A673 (cell line): Measurements from ENCODE around the gene AHRR.

Experiments used
- EZH2 ChIP-seq: fragments of 200-600 bp; sonication (generic); IDR thresholded peaks from 2 replicates; pipeline ENCODE4 v1.6.1; 2017; ENCODE audit warnings: borderline replicate concordance, low read depth, mild to moderate bottlenecking, mixed read lengths, antibody characterized with exemption, low read length; ENCODE audit not compliant: poor library complexity, severe bottlenecking
- TF ChIP-seq, protein P1 (sequence below): fragments of 300-800, 200-600 bp; sonication (generic); conservative IDR thresholded peaks from 2 replicates; pipeline ENCODE4 v1.5.1; 2017; ENCODE audit warnings: low read depth, mild to moderate bottlenecking, antibody characterized with exemption, low read length, moderate library complexity, mixed read lengths

DNA sequence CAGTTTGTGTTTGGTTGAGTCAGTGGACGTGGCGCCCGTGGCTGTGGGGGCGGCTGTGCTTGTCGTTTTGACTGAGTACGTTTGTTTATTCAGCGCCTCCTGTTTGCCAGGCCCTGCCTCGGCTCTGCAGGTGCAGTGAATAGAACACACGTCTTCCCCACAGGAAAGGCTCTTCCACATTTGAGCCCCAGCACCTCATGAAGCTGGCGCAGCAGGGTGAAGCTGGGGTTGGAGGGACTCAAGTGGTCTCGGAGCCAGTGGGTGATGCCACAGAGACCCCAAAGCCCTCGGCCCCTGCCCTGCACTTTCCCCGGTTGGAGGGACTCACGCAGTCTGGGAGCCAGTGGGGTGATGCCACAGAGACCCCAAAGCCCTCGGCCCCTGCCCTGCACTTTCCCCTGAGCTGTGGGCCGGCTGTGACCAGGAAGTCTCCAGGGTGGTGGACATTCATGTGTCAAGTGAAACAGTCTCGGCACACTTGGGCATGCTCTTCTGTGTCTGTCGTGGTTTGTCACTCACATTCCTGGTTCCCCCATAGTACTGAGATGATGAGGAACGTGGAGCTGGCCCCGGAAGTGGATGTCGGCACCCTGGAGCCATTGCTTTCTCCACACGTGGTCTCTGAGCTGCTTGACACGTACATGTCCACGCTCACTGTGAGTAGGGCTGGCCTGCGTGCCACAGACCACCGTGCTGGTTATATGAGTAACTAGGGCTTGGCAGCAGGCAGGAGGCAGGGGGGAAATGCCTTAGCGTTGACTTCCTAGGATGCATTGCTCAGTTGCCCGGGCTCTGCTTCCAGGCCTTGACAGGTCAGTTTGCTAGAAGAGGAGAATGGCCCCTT lies 135.1 kb downstream of the AHRR start:
- no peak for TF ChIP-seq EZH2
- TF ChIP-seq, protein P1, sequence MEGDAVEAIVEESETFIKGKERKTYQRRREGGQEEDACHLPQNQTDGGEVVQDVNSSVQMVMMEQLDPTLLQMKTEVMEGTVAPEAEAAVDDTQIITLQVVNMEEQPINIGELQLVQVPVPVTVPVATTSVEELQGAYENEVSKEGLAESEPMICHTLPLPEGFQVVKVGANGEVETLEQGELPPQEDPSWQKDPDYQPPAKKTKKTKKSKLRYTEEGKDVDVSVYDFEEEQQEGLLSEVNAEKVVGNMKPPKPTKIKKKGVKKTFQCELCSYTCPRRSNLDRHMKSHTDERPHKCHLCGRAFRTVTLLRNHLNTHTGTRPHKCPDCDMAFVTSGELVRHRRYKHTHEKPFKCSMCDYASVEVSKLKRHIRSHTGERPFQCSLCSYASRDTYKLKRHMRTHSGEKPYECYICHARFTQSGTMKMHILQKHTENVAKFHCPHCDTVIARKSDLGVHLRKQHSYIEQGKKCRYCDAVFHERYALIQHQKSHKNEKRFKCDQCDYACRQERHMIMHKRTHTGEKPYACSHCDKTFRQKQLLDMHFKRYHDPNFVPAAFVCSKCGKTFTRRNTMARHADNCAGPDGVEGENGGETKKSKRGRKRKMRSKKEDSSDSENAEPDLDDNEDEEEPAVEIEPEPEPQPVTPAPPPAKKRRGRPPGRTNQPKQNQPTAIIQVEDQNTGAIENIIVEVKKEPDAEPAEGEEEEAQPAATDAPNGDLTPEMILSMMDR: no peak
